ENCODE data around the gene CAPN2.
"Not testable (repeated sequence)": the region's sequence is repeated elsewhere in the genome, so short reads cannot be mapped to it uniquely, and the experiment has no call there.

CAPN2 gene

DNA sequence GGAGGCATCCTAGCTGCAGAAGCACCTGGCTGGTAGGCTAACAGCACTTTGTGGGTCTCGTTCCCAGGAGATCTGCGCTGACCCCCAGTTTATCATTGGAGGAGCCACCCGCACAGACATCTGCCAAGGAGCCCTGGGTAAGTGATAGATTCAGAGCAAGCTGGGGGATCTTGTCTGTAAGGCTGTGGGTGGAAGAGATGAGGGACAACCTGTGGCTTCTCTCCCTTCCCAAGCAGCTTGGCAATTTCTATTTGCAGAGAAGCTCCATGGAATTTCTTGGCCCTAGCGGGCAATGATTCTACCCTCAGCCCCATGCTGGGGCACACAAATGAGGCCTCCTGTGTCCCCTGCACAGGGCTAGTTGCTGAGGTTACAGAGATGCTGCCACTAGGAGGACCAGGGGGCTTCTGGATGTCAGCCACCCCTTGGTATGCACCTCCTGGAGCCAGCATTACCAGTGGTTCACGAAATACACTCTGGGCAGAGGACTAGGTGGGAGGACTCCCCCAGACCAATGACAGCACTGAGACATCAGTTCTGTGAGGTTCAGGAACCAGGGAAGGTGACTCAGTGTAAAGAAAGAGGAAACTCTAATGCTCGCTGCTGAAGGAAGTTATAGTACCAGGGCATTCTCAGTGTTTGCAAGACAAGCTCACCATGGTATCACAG, 5.5 kb downstream of the CAPN2 start:
- DNase-seq: no peak

DNA sequence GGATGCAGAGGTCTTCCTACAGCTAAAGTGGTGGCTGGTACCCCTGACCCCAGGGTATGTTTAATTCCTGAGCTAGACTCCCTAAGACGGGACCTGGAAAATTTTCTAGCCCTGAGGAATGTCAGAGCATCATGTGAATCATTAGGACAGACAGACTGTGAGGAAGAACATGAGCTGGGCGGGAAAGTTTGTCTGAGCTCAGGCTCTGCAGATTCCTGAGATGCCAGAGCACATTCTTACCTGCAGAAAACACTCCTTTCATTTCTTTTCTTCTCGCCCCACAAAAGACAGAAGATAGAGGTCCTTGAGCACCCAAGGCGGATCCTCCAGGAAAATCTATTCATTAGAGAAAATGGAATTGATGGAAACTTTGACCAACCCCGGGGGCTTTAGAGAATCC, 6.5 kb downstream of the CAPN2 start:
- no peak for DNase-seq

DNA sequence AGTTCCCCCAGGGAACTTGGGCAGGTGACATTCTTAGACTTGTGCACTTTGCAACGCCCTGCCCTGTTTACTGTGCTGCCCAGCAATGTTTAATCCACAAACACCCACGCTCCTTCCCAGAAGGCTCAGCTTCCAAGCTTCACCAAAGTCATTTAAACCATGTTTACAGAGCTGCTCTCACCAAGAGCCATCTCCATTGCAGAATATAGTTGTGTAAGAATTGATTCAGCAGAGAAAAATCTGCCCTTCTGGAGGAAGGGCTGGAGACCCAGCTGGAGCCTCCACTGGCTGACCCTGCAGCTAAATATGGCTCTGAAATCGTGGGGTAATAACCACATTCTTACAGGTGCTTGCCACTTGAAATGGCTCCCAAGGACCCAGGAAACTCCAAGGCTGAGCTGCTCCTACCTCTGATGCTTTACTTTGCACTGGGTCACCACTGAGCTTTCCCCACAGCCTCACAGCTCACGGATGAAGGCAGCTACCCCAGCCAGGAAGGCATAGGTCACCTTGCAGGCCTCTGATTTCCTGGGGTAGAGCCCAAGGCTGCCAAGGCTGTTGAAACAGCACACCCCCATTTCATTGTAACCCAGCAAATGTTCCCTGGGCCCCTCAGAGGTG, 8.7 kb downstream of the CAPN2 start:
- no peak for DNase-seq

DNA sequence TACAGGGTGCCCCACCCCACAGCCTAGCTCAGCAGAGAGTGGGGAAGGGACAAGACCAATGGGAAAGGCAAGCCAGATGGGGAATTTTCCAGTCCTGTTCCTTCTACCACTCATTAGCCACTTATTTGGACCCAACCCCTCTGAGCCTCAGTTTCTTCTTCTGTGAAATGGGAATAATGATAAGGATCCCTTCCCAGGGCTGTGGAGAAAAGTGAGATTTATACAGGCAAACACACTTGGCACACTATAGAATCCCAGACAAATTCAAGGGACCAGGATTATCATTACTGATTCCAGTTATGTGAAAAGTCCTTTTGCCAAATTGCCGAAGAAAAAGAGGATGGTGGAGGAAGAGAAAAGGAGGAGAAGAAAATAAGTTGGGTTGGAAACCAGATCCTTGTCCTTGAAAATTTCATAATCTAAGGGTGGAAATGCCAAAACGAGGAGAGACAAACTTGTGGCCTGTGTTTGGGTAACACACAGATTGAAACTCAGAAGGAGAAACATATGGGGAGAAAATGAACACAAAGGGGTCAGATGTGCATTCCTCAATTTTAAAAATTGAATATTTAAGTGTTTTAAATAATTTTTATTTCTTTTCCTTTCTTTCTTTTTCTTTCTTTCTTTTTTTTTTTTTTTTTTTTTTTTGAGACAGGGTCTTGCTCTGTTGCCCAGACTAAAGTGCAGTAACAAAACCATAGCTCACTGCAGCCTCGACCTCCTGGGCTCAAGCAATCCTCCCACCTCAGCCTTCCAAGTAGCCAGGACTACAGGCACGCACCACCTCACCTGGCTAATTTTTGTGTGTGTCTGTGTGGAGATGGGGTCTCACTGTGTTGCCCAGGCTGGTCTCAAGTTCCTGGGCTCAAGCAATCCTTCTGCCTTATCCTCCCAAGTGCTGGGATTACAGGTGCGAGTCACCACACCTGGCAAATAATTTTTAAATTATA, 9.6 kb downstream of the CAPN2 start:
- DNase-seq: no peak

DNA sequence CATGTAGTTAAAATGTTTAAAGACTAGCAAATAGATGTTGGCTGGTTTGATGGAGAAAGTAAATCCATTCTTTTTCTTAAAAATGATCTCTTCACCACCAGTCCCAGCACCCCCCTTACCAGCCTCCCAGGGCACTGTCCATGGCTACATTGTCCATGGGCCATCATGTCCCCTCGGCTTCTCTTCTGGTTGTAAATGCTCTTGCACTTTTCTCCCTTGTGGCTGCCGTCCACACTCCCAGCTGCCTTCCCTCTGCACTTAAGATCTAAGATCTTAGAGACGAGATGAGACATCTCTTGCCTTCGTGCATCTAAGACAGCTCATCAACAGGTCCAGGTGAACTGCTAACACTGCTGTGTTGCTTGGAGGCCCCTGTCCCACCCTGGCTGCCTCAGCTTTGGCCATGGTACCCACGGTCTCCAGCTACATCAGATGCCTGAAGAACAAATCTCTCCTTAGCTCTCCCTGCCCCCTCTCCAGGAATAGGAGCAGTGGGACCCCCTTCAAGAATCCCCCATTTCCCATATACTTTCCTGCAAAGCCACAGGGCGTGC, 11.1 kb downstream of the CAPN2 start:
- no peak for DNase-seq

DNA sequence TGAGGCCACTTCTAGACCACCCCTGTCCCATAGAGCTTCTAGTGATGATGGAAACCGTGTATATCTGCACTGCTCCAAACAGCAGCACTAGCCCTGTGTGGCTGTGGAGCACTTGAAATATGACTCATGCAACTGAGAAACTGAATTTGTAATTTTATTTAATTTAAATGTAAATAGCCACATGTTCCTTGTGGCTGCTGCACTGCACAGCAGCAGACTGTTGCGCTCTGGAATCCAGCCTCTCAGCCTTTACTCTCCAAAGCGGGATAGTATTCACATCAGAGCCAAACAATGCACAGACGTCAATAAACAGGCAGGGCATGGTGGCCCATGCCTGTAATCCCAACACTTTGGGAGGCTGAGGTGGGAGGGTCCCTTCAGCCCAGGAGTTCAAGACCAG, 12.0 kb downstream of the CAPN2 start:
- DNase-seq: no peak

DNA sequence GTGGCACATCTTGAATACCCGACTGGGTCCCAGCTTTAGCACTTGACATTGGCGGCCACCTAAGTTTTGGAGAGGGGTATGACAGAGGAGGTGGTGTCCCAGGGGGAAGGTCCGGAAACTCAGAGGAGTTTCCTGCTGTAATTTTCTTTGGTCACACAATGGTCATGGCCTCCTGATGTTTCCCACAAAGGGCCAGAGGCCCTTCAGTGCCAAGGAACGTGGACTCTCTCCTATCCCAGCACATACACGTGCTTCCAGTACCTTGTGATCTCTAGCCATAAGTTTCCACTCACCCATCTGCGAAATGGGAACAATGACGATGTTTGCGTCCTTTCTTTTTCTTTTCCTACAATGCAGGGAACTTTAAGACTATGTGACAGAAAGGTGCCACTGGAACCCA, 13.2 kb downstream of the CAPN2 start:
- no peak for DNase-seq

DNA sequence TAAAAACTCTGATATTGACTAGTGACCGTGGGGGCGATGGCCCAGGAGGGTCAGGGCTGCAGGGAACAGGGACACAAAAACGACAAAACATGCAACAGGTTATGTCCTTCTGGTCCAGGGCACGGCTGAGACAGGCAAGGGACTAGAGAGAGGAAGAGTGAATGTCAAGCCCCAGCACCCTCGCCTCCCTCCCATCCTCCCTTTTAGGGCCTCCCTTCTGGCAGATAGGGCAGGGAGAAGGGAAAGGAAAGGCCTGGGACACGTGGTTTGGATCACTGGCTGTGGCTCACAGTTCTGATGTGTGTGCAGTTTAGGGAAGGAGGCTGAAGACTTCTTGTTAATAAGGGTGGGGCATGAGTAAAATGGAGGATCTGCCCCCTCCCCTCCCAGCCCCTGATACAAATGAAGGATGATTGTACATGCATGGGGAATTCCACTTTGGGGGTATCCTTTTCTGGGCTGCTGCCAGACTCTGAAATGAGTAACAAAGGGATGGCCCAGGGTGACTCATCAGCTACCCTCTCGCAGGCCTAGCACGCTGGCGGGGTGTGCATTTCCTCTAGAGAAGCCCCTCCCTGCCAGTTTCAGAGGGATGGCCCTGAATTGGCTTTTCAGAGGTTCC, 14.2 kb downstream of the CAPN2 start:
- peak; percentile 84 to 90 for DNase-seq

DNA sequence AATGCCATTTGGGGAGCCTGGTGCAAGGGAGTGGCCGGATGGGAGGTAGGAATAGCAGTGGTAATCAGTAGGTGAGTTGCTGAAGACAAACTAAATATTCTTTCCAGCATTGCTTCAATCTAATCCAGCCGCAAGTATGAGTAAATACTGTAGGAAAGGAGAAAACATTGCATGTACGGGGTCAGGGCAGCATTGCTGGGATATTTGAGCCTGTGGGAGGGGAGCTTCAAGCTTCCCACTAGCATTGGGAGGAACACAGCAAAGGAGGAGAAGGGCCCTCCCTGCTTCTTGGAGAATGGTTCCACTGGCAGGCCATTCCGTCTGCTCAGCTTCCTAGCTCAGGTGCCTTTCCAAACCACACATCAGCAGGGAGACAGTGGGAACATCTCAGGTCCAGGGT, 15.2 kb downstream of the CAPN2 start:
- no peak for DNase-seq

DNA sequence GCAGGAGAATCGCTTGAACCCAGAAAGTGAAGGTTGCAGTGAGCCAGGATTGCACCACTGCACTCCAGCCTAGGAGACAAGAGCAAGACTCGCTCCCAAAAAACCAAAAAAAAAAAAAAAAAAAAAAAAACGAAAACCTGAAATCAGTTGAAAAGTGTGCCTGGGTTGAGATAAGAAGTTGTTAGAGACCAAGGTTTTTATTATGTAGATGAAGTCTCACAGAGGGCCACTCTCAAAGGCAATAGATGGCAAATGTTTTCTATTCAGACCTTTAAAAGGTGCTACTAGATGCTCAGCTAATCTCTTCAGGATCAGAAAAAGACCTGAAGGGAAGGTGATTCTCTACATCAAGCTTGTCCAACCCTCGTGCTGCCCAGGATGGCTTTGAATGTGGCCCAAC, 17.6 kb downstream of the CAPN2 start:
- DNase-seq: no peak

DNA sequence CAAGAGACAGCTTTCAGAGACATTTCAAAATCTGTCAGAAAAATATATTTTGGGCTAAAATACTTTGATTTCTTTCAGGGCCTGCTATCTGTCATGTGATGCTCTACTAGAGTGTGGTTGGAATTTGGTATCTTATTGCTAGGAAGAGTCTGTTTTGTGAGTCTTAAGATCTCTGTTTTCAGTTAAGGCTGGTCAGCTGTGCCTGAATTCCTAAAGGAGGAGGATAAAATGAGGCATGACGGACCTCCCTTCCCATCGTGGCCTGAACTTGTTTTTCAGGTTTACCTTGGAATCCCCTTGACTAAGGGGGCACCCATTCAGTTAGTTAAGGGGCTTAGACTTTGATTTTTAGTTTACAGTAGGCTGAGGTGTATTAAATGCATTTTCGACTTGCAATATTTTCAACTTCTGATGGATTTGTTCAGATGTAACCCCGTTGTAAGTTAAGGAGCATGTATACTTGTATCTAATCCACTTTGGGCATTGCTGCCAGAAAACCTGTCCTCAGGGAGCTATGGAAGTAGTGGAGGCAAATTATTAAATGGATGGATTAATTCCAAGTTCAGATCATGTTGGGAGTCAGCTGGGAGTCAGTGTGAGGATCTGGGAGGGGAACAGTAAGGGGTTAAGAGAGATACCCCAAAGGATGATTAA, 18.3 kb downstream of the CAPN2 start:
- no peak for DNase-seq

DNA sequence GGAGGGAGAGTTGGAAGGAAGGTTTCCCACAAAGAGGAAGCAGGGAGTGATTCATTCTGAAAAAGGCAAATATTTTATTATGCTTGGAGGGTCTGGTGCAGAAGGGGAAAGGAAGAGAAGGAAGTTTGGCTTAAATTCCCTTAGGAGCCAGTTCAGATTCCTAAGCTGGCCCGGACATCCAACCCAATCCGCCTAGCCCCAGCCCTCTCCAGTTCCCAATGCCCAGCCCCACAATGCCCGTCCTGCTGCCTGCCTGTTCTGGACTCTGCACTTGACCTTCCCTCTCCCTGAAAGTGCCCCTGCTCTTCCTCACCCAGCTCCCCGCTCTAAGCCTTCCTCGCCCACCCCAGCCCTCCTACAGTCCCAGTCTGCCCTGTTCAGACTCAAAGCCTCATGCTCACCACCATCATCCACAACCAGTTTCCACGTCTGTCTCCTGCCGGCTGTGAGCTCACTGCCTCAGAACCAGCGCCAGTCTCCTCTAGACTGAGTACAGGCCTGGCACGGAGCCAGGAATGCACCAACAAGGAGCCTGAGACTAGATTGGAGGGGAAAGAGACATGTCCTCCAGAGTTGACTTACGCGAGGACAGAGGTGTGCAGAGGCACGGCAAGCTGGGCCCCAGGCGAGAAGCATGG, 18.9 kb downstream of the CAPN2 start:
- no peak for DNase-seq

DNA sequence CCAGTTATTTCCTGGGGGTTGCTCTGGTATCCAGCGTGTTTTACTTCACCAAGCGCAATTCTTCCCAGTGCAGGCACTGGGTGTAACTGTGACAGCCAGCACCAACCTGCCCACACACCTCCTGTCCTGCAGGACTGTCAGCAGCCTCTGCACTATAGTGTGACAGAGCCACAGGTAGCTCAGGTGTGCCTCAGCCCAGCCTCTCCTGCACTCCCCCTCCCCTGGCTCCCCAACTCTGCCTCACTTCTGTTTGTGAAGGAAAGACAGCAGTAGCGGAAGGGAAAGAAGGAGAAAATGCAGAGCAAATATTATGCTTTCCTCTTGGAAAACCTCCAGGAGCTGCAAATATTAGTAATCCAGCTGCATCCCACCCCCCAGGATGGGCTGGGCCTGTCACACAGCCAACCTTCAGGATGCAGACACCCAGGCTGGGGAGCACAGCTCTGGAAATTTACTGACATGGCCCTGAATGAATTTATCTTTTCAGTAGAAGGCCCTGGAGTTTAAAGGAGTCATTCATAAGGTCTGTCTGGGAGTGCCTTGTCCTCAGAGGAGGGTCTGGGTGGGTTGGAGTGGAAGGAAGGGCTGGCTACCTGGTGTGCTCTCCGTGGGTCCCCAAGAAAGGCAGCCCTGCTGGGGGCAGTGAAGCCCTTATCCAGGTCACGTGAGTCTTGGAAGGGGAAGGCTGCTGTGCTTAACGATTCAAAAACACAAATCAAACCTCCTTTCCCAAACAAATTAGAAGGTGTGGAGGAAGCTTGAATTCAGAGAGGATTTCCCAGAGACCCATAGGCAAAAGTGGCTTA, 20.9 kb downstream of the CAPN2 start:
- DNase-seq: no peak

DNA sequence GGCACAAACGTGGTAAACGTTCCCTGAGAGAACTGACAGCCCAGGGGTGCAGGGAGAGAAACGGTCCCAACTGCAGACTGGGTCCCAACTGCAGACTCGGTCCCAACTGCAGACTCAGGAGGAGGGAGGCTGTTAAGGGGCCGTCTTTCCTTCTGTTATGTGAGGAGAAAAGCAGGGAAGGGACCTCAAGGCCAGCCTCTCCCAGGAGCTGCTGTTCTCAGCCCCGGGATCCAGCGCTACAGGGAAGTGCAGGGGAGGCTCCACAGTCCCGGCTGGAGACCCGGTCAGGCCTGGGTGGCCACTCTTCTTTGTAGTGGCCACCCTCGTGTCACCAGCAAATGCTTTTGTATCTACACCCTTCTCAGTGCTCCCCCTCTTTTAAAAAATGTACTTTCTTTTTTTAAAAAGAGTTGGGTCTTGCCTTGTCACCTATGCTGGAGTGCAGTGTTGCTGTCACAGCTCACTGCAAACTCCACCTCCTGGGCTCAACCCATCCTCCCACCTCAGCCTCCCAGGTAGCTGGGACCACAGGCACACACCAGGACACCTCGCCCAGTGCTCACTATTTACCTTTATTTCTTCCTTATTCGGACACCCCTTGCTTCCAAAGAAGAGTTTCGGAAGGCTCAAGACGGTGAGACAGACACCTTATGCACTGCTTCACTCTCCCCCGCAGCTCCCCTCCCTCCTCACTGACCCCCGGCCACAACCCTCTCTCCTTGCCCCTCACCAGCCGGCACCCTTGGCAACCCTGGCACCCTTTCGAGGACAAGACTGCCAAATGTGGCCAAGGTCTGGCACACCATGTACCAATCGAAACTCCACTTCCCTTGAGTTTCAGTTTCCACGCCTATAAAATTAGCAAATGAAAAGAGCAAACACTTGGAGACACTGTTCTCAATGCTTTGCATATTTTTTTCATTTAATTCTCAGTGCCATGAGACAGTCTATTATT, 21.8 kb downstream of the CAPN2 start:
- no peak for DNase-seq

DNA sequence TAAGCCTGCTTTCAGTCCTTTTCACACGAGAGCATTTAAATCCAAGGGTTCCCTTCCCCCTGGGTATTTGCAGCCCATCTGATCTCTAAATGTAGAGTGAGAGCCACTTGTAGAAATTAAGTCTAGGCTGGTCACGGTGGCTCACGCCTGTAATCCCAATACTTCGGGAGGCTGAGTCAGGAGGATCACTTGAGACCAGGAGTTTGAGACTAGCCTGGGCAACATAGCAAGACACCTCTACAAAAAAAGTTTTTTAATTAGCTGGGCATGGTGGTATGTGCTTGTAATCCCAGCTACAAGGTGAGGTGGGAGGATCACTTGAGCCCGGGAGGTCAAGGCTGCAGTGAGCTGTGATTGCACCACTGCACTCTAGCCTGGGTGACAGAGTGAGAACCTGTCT, 24.3 kb downstream of the CAPN2 start:
- not testable (repeated sequence) for DNase-seq

DNA sequence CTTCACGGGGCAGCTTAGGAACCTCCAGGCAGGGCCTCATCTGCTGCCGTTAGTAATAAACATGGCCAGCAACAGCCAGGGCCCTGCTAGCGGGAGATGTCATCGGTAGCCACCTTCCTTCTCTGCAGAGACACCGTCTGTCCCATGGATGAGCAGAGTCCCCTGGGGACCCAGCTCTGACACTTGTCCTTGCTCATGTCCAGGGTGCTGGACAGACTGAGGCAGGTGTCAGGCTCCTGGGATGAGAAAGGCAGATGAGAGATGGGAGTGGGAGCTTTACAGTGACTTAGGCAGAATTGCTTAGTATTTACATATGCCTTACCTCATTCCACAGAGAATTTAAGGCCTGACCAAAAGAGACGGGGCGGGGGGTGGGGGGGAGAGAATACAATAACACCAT, 25.0 kb downstream of the CAPN2 start:
- DNase-seq: no peak

DNA sequence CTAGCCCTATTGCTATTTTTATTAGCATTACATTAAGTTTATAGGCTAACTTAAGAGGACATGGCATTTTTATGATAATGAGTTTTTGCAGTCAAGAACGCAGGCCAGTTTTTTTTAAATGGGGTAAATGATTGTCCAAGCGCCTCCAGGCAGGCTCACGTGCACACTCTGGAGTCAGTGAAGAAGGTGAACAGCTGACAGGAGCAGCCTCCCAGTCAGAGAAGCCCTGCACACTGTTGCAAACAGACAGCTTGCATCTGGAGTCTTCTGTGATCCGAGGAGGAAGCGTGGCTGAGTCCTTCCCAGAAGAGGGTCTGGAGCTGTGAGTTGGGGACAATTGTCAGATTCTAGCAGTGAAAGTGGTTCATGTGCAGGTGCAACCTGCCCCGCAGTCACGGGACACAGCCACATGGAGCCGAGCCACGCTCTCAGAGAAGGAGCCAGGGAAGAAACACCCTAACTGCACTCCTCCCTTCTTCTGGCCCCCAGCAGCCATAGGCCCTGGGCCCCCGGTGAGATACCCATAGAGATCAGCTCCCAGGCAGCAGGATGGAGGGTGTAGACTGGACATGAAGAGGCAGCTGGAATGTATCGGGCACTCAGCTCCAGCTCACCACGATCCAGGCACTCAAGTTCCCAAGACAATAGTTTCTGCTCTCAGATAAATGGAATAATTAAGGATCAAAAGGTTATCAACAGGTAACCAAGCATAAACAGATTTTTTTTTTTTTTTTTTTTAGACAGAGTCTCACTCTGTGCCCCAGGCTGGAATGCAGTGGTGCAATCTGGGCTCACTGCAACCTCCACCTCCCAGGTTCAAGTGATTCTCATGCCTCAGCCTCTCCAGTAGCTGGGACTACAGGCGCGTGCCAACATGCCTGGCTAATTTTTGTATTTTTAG, 26.4 kb downstream of the CAPN2 start:
- no peak for DNase-seq

DNA sequence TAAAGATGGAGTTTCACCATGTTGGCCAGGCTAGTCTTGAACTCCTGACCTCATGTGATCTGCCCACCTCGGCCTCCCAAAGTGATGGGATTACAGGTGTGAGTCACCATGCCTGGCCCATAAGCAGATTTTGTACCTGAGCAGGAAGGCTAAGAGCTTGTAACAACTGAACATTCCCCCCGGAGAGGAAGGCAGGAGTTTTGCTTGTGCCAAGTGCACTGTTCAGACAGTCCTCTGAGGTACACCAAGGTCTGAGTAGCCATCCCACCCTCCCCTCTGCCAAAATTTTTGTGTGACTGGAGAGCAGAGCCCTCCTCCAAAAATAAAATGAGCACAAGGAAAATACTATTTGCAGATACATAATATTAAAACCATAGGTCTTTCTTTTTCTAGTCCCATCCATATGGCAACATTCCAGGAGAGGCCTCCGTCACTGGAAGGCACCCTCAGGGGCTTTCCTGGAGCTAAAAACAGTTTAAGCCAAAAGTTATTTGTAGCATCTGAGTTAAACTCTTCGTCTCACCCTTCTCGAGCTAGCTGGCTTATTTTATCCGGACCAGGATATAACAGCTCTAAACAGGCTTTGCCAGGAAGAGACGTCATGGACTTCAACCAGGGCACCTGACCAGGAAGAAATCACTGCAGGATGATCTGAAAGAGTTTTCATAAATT, 27.2 kb downstream of the CAPN2 start:
- no peak for DNase-seq
